HL-60 (cell line): ENCODE data around the gene OR4C6.

Experiments used
- DNase-seq, 2 experiments: peaks; one replicate each; pipeline ENCODE4 v3.0.0-alpha.2; 2010 to 2020; ENCODE audit warnings: low read depth in 1 of 2, low spot score in 1 of 2
- H3K27ac ChIP-seq: fragments of 250-450 bp; sonication (Bioruptor Pico); replicated peaks from 2 replicates; pipeline ENCODE4 v1.5.1; 2020; ENCODE audit warnings: mild to moderate bottlenecking, moderate library complexity
- H3K27me3 ChIP-seq: fragments of 250-450 bp; sonication (Bioruptor Pico); 2 replicates; pipeline ENCODE4 v1.5.1; 2021; ENCODE audit warnings: mild to moderate bottlenecking, moderate library complexity; ENCODE audit not compliant: insufficient read depth, poor library complexity, severe bottlenecking
- H3K4me3 ChIP-seq: replicated peaks from 2 replicates; pipeline ENCODE4 v1.5.1; 2011; ENCODE audit warnings: mild to moderate bottlenecking, control low read depth, low read length; ENCODE audit not compliant: insufficient read depth
- GABPA ChIP-seq: IDR thresholded peaks from 2 replicates; pipeline ENCODE4 v1.6.1; 2012; ENCODE audit warnings: low read depth
- POLR2AphosphoS5 ChIP-seq: IDR thresholded peaks from 2 replicates; pipeline ENCODE4 v1.6.1; 2012; ENCODE audit warnings: low read depth
- REST ChIP-seq: IDR thresholded peaks from 2 replicates; pipeline ENCODE4 v1.6.1; 2012; ENCODE audit warnings: low read depth; ENCODE audit not compliant: insufficient replicate concordance
- SPI1 ChIP-seq: IDR thresholded peaks from 2 replicates; pipeline ENCODE4 v1.6.1; 2012; ENCODE audit warnings: low read depth, mild to moderate bottlenecking, borderline replicate concordance
- TF ChIP-seq, protein P1 (sequence below): IDR thresholded peaks from one replicate; pipeline ENCODE4 v1.5.1; 2011; ENCODE audit warnings: low read length, control low read depth, inconsistent platforms; ENCODE audit not compliant: insufficient read depth

Gene OR4C6

GRCh38 chr11:55652560-55652959 is 9.4 kb upstream of the OR4C6 start:
- no peak for TF ChIP-seq GABPA
- DNase-seq = no peak
- no peaks in the 10 kb centered on the region for H3K27me3 ChIP-seq
- H3K4me3 ChIP-seq = no peak overlapping the region
- H3K27ac ChIP-seq = no peak overlapping the region

DNA sequence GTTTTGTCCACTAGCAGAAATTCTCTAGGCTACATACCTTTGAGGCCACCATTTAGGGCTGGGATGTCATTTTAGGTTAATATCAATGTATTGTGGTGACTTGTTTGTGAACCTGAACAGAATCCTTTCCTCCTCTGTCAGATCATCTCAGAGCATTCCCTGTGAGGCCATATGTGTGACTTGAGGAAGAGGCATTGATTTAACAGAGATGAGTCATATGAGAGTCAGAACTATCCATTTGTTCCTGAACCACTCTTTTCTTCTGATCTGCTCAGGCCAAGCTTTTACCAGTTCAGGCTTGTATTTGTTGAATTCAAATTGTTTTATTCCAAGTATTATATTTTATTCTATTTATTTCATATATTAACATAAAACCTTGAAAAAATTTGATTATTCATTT is 6.9 kb upstream of the OR4C6 start:
- Histone ChIP-seq H3K27me3 (no peaks in the 10 kb centered on the region), H3K27ac (no peak overlapping the region), H3K4me3 (no peak overlapping the region)
- no peak for TF ChIP-seq POLR2AphosphoS5
- no peak for TF ChIP-seq REST
- no peak for TF ChIP-seq SPI1
- no peak for DNase-seq

DNA sequence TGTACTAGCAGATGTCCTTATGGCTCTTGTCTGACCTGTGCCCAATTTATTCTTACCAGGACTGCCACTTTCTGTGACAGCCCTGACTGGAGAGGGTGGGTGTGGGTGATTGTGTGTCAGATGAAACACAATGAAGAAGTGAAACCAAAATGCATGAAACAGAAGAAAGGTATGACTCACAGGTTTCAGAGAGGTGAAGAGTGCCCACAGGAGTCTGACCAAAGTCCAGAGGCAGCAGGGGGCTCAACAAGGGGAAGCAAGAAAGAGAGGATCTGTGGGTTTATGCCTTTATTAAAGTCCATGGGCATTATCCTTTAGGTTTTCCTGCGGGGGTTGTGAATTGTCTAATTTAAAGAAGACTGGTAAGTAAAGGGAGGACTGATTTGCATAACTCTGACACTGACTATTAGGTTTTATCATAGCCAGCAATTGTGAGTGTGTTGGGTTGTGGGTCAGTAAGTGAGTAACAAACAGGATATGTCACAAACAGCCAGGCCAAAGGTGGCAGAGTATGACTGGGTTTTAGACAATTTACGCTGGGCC is 3.9 kb upstream of the OR4C6 start:
- H3K27me3 ChIP-seq = no peaks in the 10 kb centered on the region
- no peak for TF ChIP-seq POLR2AphosphoS5
- TF ChIP-seq SPI1 = no peak
- no peak for TF ChIP-seq GABPA
- no peak for TF ChIP-seq REST
- TF ChIP-seq, protein P1, sequence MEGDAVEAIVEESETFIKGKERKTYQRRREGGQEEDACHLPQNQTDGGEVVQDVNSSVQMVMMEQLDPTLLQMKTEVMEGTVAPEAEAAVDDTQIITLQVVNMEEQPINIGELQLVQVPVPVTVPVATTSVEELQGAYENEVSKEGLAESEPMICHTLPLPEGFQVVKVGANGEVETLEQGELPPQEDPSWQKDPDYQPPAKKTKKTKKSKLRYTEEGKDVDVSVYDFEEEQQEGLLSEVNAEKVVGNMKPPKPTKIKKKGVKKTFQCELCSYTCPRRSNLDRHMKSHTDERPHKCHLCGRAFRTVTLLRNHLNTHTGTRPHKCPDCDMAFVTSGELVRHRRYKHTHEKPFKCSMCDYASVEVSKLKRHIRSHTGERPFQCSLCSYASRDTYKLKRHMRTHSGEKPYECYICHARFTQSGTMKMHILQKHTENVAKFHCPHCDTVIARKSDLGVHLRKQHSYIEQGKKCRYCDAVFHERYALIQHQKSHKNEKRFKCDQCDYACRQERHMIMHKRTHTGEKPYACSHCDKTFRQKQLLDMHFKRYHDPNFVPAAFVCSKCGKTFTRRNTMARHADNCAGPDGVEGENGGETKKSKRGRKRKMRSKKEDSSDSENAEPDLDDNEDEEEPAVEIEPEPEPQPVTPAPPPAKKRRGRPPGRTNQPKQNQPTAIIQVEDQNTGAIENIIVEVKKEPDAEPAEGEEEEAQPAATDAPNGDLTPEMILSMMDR = no peak
- no peak overlapping the region for H3K27ac ChIP-seq
- DNase-seq = no peak
- no peak overlapping the region for H3K4me3 ChIP-seq

- Histone ChIP-seq H3K4me3 (no peak overlapping the region), H3K27ac (no peak overlapping the region), H3K27me3 (no peaks in the 10 kb centered on the region)
- TF ChIP-seq REST (no peak), POLR2AphosphoS5 (no peak), SPI1 (no peak), GABPA (no peak)
- DNase-seq = no peak
These were observed 3.4 kb upstream of the OR4C6 start for GRCh38 chr11:55658608-55659007.
